LNCaP clone FGC (cell line): ENCODE data around the gene KIAA0825.

Source experiments
- DNase-seq: peaks from one replicate; pipeline ENCODE4 v3.0.0-alpha.2; 2011; ENCODE audit warnings: low read depth
- H3K4me3 ChIP-seq: 2 replicates; pipeline ENCODE4 v1.5.1; 2011; ENCODE audit warnings: mild to moderate bottlenecking, low read depth, low read length, control low read depth
- CTCF ChIP-seq: IDR thresholded peaks from 2 replicates; pipeline ENCODE4 v1.5.1; 2012; ENCODE audit warnings: mild to moderate bottlenecking; ENCODE audit not compliant: control insufficient read depth, insufficient read depth; ENCODE audit errors: extremely low read depth

KIAA0825 gene

GRCh38 chr5:94431696-94432095 lies 186.7 kb downstream of the KIAA0825 start:
- H3K4me3 ChIP-seq, result no peak overlapping the region
- TF ChIP-seq CTCF, result no peak
- no peak for DNase-seq

- no peak for TF ChIP-seq CTCF
- DNase-seq, result no peak
- H3K4me3 ChIP-seq, result no peak overlapping the region
Measured at GRCh38 chr5:94429566-94429965, 188.8 kb downstream of the KIAA0825 start.

DNA sequence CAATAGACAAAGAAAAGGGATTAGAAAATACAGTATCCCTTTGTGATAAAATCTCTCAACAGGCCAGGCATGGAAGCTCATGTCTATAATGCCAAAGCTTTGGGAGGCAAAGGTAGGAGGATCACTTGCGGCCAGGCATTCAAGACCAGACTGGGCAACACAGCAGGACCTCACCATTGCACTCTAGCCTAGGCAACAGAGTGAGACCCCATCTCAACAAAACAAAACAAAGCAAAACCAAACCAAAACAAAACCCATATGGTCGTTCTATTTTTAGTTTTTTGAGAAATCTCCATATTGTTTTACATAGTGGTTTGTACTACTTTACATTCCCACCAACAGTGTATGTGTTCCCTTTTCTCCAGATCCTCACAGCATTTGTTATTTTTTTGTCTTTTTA lies 193.0 kb downstream of the KIAA0825 start:
- no peak for DNase-seq
- no peak for TF ChIP-seq CTCF
- H3K4me3 ChIP-seq, result no peak overlapping the region

DNA sequence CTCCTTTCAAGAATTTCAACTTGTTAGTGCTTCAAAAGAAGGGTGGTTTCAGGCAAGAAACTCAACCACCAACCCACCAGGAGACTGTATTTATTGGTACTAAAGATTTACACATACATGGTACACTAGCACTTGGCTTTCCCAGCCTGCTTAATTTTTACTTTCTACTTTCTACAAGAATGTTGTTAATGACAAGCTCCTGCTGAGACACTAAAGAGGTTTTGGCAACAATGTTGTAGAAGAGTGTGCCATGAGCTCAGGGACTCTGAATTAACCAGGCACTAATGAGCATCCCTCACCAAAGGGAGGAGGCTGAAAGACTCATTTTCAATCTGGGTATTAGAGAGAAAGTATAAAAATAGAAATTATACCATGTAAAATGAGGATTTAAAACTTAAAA lies 195.0 kb downstream of the KIAA0825 start:
- TF ChIP-seq CTCF, result no peak
- no peak for DNase-seq
- no peak overlapping the region for H3K4me3 ChIP-seq

DNA sequence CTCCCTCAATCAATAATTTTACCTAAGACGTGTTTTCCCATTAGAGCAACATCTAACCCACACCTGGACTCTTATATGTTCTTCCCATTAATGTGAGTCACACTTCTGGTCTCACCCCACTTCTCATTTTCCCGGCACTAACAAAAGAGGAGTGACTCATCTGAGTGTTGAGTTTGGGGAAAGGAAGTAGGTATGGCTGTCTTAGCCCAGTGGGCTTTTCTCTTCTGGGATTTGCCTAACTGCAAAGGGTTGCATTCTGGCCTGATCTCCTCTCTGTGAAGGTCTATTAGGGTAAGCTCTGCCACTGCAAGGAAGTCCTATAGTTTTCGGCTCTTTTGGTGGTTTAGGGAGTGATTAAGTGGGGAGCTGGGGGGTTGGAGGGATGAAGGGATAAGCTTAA lies 195.6 kb downstream of the KIAA0825 start:
- DNase-seq, result no peak
- TF ChIP-seq CTCF, result no peak
- no peak overlapping the region for H3K4me3 ChIP-seq

DNA sequence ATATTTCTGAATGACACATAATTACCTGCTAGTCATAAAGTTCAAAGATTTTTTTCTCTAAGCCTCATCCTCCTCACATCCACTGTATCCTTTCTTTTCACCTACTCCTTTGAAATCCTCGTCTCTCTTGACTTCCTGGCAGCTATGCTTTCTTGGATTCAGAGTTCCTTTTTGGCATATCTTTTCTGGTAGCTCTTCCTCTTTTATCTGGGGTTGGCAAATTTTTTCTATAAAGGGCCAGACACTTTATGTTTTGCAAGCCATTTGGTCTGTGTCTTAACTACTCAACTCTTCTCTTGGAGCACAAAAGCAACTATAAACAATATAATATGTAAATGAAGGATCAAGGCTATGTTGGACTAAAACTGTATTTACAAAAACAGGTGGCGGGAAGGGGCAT lies 197.5 kb downstream of the KIAA0825 start:
- no peak for TF ChIP-seq CTCF

DNA sequence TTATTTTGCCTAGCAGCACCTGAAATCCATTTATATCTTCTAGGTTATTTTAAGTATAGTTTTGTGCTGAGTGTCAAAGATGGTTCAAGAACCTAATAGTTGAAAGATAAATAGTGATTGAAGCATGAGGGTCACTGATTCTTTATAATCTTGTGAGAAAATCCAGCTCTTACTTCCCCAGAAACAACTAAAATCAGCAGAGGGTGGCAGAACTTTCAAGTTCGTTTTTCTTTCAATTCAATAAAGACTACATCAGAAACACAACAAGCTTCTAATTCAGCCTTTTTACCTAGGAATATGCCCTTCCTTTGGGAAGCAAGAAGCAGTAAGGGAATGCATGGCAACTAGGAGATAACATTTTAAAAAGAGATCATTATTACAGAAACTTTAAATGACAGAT lies 202.6 kb downstream of the KIAA0825 start:
- no peak for TF ChIP-seq CTCF
- DNase-seq, result no peak
- H3K4me3 ChIP-seq, result no peak overlapping the region

More for the DNA sequence above, 197.5 kb downstream of the KIAA0825 start:
- no peak overlapping the region for H3K4me3 ChIP-seq
- DNase-seq, result no peak
